H1 (cell line): ENCODE data around the gene NFASC. TPM values are rescaled to one million over a fixed set of nuclear protein-coding genes. Genes with fewer than 3 reads are reported as not detected.

Source experiments
- CTCF ChIA-PET: fragments of 300-600 bp; sonication (Branson Sonifier 250); formaldehyde crosslinking; loops from one replicate; lab custom pipeline; 2021; ENCODE audit not compliant: partially characterized antibody; lab: Charles Lee
- POLR2A ChIA-PET: fragments of 300-600 bp; sonication (Branson Sonifier 250); formaldehyde crosslinking; loops from one replicate; lab custom pipeline; 2021; ENCODE audit warnings: inconsistent platforms; ENCODE audit not compliant: partially characterized antibody; lab: Charles Lee
- DNase-seq, 2 experiments: peaks; one replicate each; pipeline versions ENCODE4 v3.0.0 to v3.0.0-alpha.2; 2010 to 2022; ENCODE audit warnings: low spot score in 2 of 2, low read depth in 1 of 2, mixed read lengths in 1 of 2
- FAIRE-seq: peaks from 2 replicates; lab custom pipeline; 2011; peaks lifted over from hg19 to GRCh38; lab: Jason Lieb, UNC
- H2AFZ ChIP-seq: 2 replicates; pipeline ENCODE4 v1.8.1; 2012; ENCODE audit warnings: low read length, inconsistent platforms
- H2AK5ac ChIP-seq: 2 replicates; pipeline ENCODE4 v1.6.1; 2013; ENCODE audit warnings: low read depth, low read length
- H2BK120ac ChIP-seq: replicated peaks from 2 replicates; pipeline ENCODE3; 2013; ENCODE audit warnings: low read depth, low read length, inconsistent platforms
- H2BK12ac ChIP-seq: 2 replicates; pipeline ENCODE4 v1.6.1; 2013; ENCODE audit warnings: low read depth, low read length
- H2BK15ac ChIP-seq: 2 replicates; pipeline ENCODE4 v1.6.1; 2013; ENCODE audit warnings: low read length
- H2BK20ac ChIP-seq: 2 replicates; pipeline ENCODE4 v1.6.1; 2013; ENCODE audit warnings: low read length
- H2BK5ac ChIP-seq: 2 replicates; pipeline ENCODE4 v1.6.1; 2013; ENCODE audit warnings: low read depth, low read length
- H3K14ac ChIP-seq: 2 replicates; pipeline ENCODE4 v1.6.1; 2013; ENCODE audit warnings: inconsistent platforms; ENCODE audit not compliant: insufficient read length
- H3K18ac ChIP-seq: 2 replicates; pipeline ENCODE4 v1.6.1; 2013; ENCODE audit warnings: low read length; ENCODE audit errors: extremely low read depth
- H3K23ac ChIP-seq: 2 replicates; pipeline ENCODE4 v1.6.1; 2013; ENCODE audit warnings: inconsistent platforms; ENCODE audit not compliant: insufficient read length
- H3K23me2 ChIP-seq: 2 replicates; pipeline ENCODE4 v1.6.1; 2013; ENCODE audit warnings: low read depth, low read length
- H3K27ac ChIP-seq: 2 replicates; pipeline ENCODE4 v1.6.1; 2011; ENCODE audit warnings: low read depth, low read length, inconsistent platforms
- H3K27me3 ChIP-seq, 4 experiments: replicated peaks in 1 of 4; 1 replicate in 1 of 4; 2 replicates in 3 of 4; pipeline versions ENCODE4 v1.6.1 to v1.8.1; 2011 to 2013; ENCODE audit warnings: low read length in 3 of 4, mild to moderate bottlenecking in 3 of 4, inconsistent platforms in 2 of 4, mixed read lengths in 2 of 4, moderate library complexity in 1 of 4; ENCODE audit not compliant: control insufficient read depth in 3 of 4, insufficient read depth in 3 of 4; ENCODE audit errors: extremely low read depth in 1 of 4
- H3K36me3 ChIP-seq, 4 experiments: 2 replicates each; pipeline versions ENCODE4 v1.6.1 to v1.8.1; 2011 to 2013; ENCODE audit warnings: mild to moderate bottlenecking in 4 of 4, low read length in 3 of 4, moderate library complexity in 2 of 4, control low read depth in 1 of 4, inconsistent platforms in 1 of 4; ENCODE audit not compliant: insufficient read depth in 4 of 4, control insufficient read depth in 2 of 4
- H3K4ac ChIP-seq: replicated peaks from 2 replicates; pipeline ENCODE3; 2013; ENCODE audit warnings: low read length, low read depth, mixed read lengths, inconsistent platforms; ENCODE audit not compliant: insufficient read length
- H3K4me1 ChIP-seq, 4 experiments: replicated peaks in 1 of 4; 1 replicate in 1 of 4; 2 replicates in 3 of 4; pipeline versions ENCODE4 v1.6.1 to v1.8.1; 2011 to 2013; ENCODE audit warnings: low read length in 3 of 4, inconsistent platforms in 2 of 4, mixed read lengths in 1 of 4; ENCODE audit not compliant: insufficient read depth in 4 of 4, control insufficient read depth in 3 of 4
- H3K4me2 ChIP-seq, 2 experiments: 2 replicates each; pipeline versions ENCODE4 v1.6.1 to v1.8.1; 2011 to 2013; ENCODE audit warnings: low read depth in 2 of 2, low read length in 2 of 2, control low read depth in 1 of 2, inconsistent platforms in 1 of 2, mild to moderate bottlenecking in 1 of 2; ENCODE audit not compliant: insufficient read depth in 1 of 2
- H3K4me3 ChIP-seq, 4 experiments: fragments of 200-600, 300-600 bp in 1 of 4; sonication (generic), shearing (Covaris generic), sonication (Bioruptor Twin) in 1 of 4; 2 replicates each; pipeline versions ENCODE4 v1.5.1 to v1.8.1; 2011 to 2016; ENCODE audit warnings: low read length in 4 of 4, low read depth in 3 of 4, control low read depth in 2 of 4, inconsistent platforms in 2 of 4, mild to moderate bottlenecking in 2 of 4, mixed read lengths in 1 of 4, moderate library complexity in 1 of 4; ENCODE audit not compliant: insufficient read depth in 2 of 4; ENCODE audit errors: extremely low read depth in 1 of 4
- H3K56ac ChIP-seq: replicated peaks from 2 replicates; pipeline ENCODE3; 2013; ENCODE audit warnings: low read depth, mild to moderate bottlenecking, mixed read lengths, low read length, inconsistent platforms; ENCODE audit not compliant: insufficient read length
- H3K79me1 ChIP-seq: 2 replicates; pipeline ENCODE4 v1.6.1; 2013; ENCODE audit warnings: low read depth, low read length, control low read depth
- H3K79me2 ChIP-seq, 2 experiments: 2 replicates each; pipeline versions ENCODE4 v1.6.1 to v1.8.1; 2012 to 2013; ENCODE audit warnings: low read length in 2 of 2, mild to moderate bottlenecking in 2 of 2, inconsistent platforms in 1 of 2; ENCODE audit not compliant: insufficient read depth in 2 of 2, control insufficient read depth in 1 of 2
- H3K9ac ChIP-seq, 4 experiments: replicated peaks in 1 of 4; 1 replicate in 1 of 4; 2 replicates in 3 of 4; pipeline versions ENCODE4 v1.6.1 to v1.8.1; 2011 to 2013; ENCODE audit warnings: low read depth in 3 of 4, low read length in 3 of 4, control low read depth in 2 of 4, mild to moderate bottlenecking in 2 of 4, moderate library complexity in 2 of 4, inconsistent platforms in 1 of 4; ENCODE audit errors: extremely low read depth in 1 of 4
- H3K9me3 ChIP-seq, 2 experiments: 2 replicates each; pipeline versions ENCODE4 v1.6.1 to v1.8.1; 2012 to 2013; ENCODE audit warnings: mild to moderate bottlenecking in 2 of 2, moderate library complexity in 2 of 2, control low read depth in 1 of 2, inconsistent platforms in 1 of 2, low read depth in 1 of 2, low read length in 1 of 2, mixed read lengths in 1 of 2; ENCODE audit not compliant: insufficient read depth in 2 of 2
- H4K20me1 ChIP-seq, 2 experiments: replicated peaks in 1 of 2; 2 replicates each; pipeline versions ENCODE3 to v1.8.1; 2011 to 2013; ENCODE audit warnings: inconsistent platforms in 2 of 2, low read length in 2 of 2, mild to moderate bottlenecking in 1 of 2; ENCODE audit not compliant: insufficient read depth in 2 of 2, control insufficient read depth in 1 of 2
- H4K5ac ChIP-seq: 2 replicates; pipeline ENCODE4 v1.6.1; 2013; ENCODE audit warnings: low read length, low read depth, mixed read lengths, inconsistent platforms; ENCODE audit not compliant: insufficient read length
- H4K8ac ChIP-seq: 2 replicates; pipeline ENCODE4 v1.8.0; 2013; ENCODE audit warnings: mild to moderate bottlenecking, moderate library complexity, low read length, inconsistent platforms; ENCODE audit not compliant: insufficient read depth; ENCODE audit errors: extremely low read depth
- H4K91ac ChIP-seq: replicated peaks from 2 replicates; pipeline ENCODE3; 2013; ENCODE audit warnings: low read length, mixed read lengths, inconsistent platforms; ENCODE audit not compliant: insufficient read length
- CBX8 ChIP-seq: fragments of 300-800, 300-1000 bp; sonication (generic); IDR thresholded peaks from 2 replicates; pipeline ENCODE4 v1.7.1; 2016; ENCODE audit warnings: low read depth, low read length, borderline replicate concordance
- CTBP2 ChIP-seq: IDR thresholded peaks from 2 replicates; pipeline ENCODE4 v1.7.0; 2011; ENCODE audit warnings: borderline replicate concordance, mild to moderate bottlenecking, moderate library complexity, mixed read lengths, low read length; ENCODE audit not compliant: insufficient read depth, insufficient read length
- EP300 ChIP-seq, 2 experiments: IDR thresholded peaks; 1 replicate in 1 of 2; 2 replicates in 1 of 2; pipeline ENCODE4 v1.6.1; 2011 to 2012; ENCODE audit warnings: low read depth in 2 of 2, low read length in 2 of 2, mild to moderate bottlenecking in 2 of 2, borderline replicate concordance in 1 of 2, inconsistent platforms in 1 of 2, moderate library complexity in 1 of 2
- RBBP5 ChIP-seq: IDR thresholded peaks from 2 replicates; pipeline ENCODE4 v1.7.1; 2012; ENCODE audit warnings: low read depth, mild to moderate bottlenecking, inconsistent platforms, low read length, moderate library complexity, borderline replicate concordance
- RXRA ChIP-seq: IDR thresholded peaks from 2 replicates; pipeline ENCODE4 v1.6.1; 2011; ENCODE audit warnings: low read depth, mild to moderate bottlenecking, low read length, moderate library complexity; ENCODE audit not compliant: insufficient read depth
- SRF ChIP-seq: IDR thresholded peaks from 2 replicates; pipeline ENCODE4 v1.6.1; 2011; ENCODE audit warnings: mild to moderate bottlenecking, low read depth, low read length, moderate library complexity
- WGBS, 2 experiments: shearing (Covaris generic) in 1 of 2; methylation state at CpG; one replicate each; pipeline versions ENCODE4 v1.1.6 to v1.1.7; 2013 to 2015; ENCODE audit warnings: low lambda C conversion rate in 2 of 2, mixed read lengths in 2 of 2, inconsistent platforms in 1 of 2, low coverage in 1 of 2, missing lambda C conversion rate in 1 of 2; ENCODE audit not compliant: insufficient replicate concordance in 2 of 2, insufficient coverage in 1 of 2, insufficient read length in 1 of 2; ENCODE audit errors: extremely low coverage in 1 of 2, missing lambda C conversion rate in 1 of 2; 5-methylcytosine and 5-hydroxymethylcytosine counted together
- polyA plus RNA-seq, 7 experiments: library from polyadenylated mRNA; depleted of rRNA in 3 of 7; stranded (reverse) in 5 of 7; unstranded in 2 of 7; fragments of >200 nt in 5 of 7; fragments of 200-250 nt in 2 of 7; gene quantifications; 1 replicate in 5 of 7; 2 replicates in 1 of 7; 4 replicates in 1 of 7; pipeline versions ENCODE4 v1.2.1 to v1.2.3, GENCODE V29; 2011 to 2013; ENCODE audit warnings: missing spikeins in 2 of 7, mixed read lengths in 2 of 7
- total RNA-seq: library from RNA; stranded (reverse); fragmentation: NEBNext Ultra II Directional; extraction: Animal tissue kit (Norgen Biotek cat#: 25700); gene quantifications from 2 replicates; pipeline ENCODE4 v1.2.1, GENCODE V29; 2021

NFASC gene
- total and polyA plus RNA-seq, 2 of the 8 experiments (the other 6 are each of a cell fraction or from before 2014, with no cell fraction given): 5.0 to 15.2 TPM

GRCh38 chr1:204968951-204969350, 98.3 kb downstream of the NFASC start:
- H3K27ac ChIP-seq: no peak overlapping the region
- no peak overlapping the region for H2AK5ac ChIP-seq
- DNase-seq (no peak), FAIRE-seq (no peak)
- no peak overlapping the region for H2BK120ac ChIP-seq
- no peaks in the 10 kb centered on the region for H3K9me3 ChIP-seq
- no peak overlapping the region for H2BK12ac ChIP-seq
- H4K91ac ChIP-seq: no peak overlapping the region
- POLR2A ChIA-PET: no interaction called here
- H2BK20ac ChIP-seq: no peak overlapping the region
- CTCF ChIA-PET: interaction anchor here (1.4 to 2.8 kb wide), 2 partner anchors 93 kb away, joined by 4 to 17 read pairs; no protein-coding TSS in a partner anchor
- no peak overlapping the region for H3K14ac ChIP-seq
- no peak overlapping the region for H3K4me2 ChIP-seq
- H2BK5ac ChIP-seq: no peak overlapping the region
- no peak overlapping the region for H2AFZ ChIP-seq
- H3K4me3 ChIP-seq: no peak overlapping the region
- no peaks in the 10 kb centered on the region for H3K23me2 ChIP-seq
- H3K4me1 ChIP-seq: no peaks in the 10 kb centered on the region
- no peak overlapping the region for H3K56ac ChIP-seq
- H4K20me1 ChIP-seq: no peaks in the 10 kb centered on the region
- H3K79me1 ChIP-seq: no peaks in the 10 kb centered on the region
- H3K23ac ChIP-seq: no peak overlapping the region
- no peaks in the 10 kb centered on the region for H3K36me3 ChIP-seq
- no peak overlapping the region for H3K18ac ChIP-seq
- no peak overlapping the region for H4K8ac ChIP-seq
- H3K79me2 ChIP-seq: no peaks in the 10 kb centered on the region
- H4K5ac ChIP-seq: no peak overlapping the region
- no peak overlapping the region for H2BK15ac ChIP-seq
- H3K9ac ChIP-seq: no peak overlapping the region
- H3K4ac ChIP-seq: no peak overlapping the region
- H3K27me3 ChIP-seq: no peaks in the 10 kb centered on the region
- WGBS, 2 experiments: 87% methylated on average over 16 of the region's 16 CpGs; no CpG with 5 or more reads in 1 of the 2 experiments
- TF ChIP-seq RXRA: no peak
- no peak for TF ChIP-seq CTBP2
- TF ChIP-seq SRF: no peak
- no peak for TF ChIP-seq RBBP5
- TF ChIP-seq CBX8: no peak
- TF ChIP-seq EP300 (IDR thresholded peaks at IDR 0.05; ENCODE audit: borderline replicate concordance in 1 of 2, low read depth in 2 of 2, low read length in 2 of 2): no peak
